Lower lobe of right lung (tissue), 2 donors: ENCODE data around the gene CRTC1. TPM values are rescaled to one million over a fixed set of nuclear protein-coding genes. Genes with fewer than 3 reads are reported as not detected.

Experiments
- ATAC-seq, 2 donors: fragments of 200-7000 bp; cut with Tn5 transposase; one replicate each; pipeline ENCODE4 v1.9.1; 2020 to 2022; ENCODE audit warnings: mild to moderate bottlenecking in 2 of 2, moderate library complexity in 2 of 2
- DNase-seq: peaks from one replicate; pipeline ENCODE4 v3.0.0-alpha.2; 2020
- H3K27ac ChIP-seq: fragments of 200-600 bp; one replicate; pipeline ENCODE4 v1.8.0; 2022
- H3K27me3 ChIP-seq: fragments of 200-600 bp; one replicate; pipeline ENCODE4 v1.8.0; 2022; ENCODE audit warnings: low read depth
- H3K36me3 ChIP-seq: fragments of 200-600 bp; one replicate; pipeline ENCODE4 v1.8.0; 2022; ENCODE audit warnings: mild to moderate bottlenecking
- H3K4me1 ChIP-seq: fragments of 200-600 bp; one replicate; pipeline ENCODE4 v1.8.0; 2022
- H3K4me3 ChIP-seq: fragments of 200-600 bp; one replicate; pipeline ENCODE4 v1.8.0; 2022; ENCODE audit warnings: mild to moderate bottlenecking
- H3K9me3 ChIP-seq: fragments of 200-600 bp; one replicate; pipeline ENCODE4 v1.8.0; 2022
- intact Hi-C: fragments of 100-400 bp; cut with DNase I; formaldehyde crosslinking; loops from one replicate; pipeline ENCODE4 v1.11.0; 2022
- total RNA-seq: library from RNA; stranded (reverse); fragmentation: NEBNext Ultra II Directional; extraction: Animal tissue kit (Norgen Biotek cat#: 25700); gene quantifications from one replicate; pipeline ENCODE4 v1.2.1, GENCODE V29; 2021
- TF ChIP-seq, protein P1 (sequence below): fragments of 200-600 bp; IDR thresholded peaks from one replicate; pipeline ENCODE4 v1.8.0; 2022; ENCODE audit warnings: antibody characterized with exemption, mild to moderate bottlenecking
- donor health status: DM: no; HTN: yes; CAD: no; lungs with severe emphysema.

CRTC1 gene
- total RNA-seq, 1 donor from 2014 or later, result 16.2 TPM

DNA sequence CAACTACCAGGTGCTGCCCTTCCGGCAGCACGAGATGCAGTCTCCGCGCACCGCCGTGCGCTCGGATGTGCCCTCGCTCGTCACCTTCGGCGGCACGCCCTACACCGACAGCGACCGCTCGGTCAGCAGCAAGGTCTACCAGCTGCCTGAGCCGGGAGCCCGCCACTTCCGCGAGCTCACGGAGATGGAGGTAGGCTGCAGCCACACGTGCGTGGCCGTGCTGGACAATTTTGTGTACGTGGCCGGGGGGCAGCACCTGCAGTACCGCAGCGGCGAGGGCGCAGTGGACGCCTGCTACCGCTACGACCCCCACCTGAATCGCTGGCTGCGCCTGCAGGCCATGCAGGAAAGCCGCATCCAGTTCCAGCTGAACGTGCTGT lies 15.2 kb upstream of the CRTC1 start:
- Histone ChIP-seq H3K4me1 (no peaks in the 10 kb centered on the region), H3K27ac (no peak overlapping the region), H3K27me3 (no peaks in the 10 kb centered on the region), H3K9me3 (no peaks in the 10 kb centered on the region), H3K4me3 (no peak overlapping the region), H3K36me3 (peaks cover 51% of the 10 kb centered on the region)
- ATAC-seq, result no peak
- TF ChIP-seq, protein P1, sequence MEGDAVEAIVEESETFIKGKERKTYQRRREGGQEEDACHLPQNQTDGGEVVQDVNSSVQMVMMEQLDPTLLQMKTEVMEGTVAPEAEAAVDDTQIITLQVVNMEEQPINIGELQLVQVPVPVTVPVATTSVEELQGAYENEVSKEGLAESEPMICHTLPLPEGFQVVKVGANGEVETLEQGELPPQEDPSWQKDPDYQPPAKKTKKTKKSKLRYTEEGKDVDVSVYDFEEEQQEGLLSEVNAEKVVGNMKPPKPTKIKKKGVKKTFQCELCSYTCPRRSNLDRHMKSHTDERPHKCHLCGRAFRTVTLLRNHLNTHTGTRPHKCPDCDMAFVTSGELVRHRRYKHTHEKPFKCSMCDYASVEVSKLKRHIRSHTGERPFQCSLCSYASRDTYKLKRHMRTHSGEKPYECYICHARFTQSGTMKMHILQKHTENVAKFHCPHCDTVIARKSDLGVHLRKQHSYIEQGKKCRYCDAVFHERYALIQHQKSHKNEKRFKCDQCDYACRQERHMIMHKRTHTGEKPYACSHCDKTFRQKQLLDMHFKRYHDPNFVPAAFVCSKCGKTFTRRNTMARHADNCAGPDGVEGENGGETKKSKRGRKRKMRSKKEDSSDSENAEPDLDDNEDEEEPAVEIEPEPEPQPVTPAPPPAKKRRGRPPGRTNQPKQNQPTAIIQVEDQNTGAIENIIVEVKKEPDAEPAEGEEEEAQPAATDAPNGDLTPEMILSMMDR, result no peak
- DNase-seq, result no peak
- intact Hi-C loops, result no loop called here

DNA sequence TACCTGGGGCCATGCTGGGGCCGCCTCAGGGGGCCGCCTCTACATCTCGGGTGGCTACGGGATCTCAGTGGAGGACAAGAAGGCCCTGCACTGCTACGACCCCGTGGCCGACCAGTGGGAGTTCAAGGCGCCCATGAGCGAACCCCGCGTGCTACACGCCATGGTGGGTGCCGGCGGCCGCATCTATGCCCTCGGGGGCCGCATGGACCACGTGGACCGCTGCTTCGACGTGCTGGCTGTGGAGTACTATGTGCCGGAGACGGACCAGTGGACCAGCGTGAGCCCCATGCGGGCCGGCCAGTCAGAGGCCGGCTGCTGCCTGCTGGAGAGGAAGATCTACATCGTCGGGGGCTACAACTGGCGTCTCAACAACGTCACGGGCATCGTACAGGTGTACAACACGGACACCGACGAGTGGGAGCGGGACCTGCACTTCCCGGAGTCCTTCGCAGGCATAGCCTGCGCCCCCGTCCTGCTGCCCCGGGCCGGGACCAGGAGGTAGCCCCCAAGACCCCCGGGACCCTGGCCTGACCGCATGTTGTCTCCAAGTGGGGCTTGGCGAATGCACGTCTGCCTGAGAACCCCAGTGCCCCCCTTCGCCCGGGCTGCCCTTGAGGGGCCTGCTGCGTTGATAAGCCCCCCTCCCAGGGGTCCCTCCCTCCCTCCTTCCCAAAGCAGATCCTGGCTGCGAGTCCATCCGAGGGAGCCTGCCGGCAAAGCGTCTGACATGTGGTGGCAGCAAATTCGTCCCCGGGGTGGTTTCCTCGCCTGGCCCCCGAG lies 14.5 kb upstream of the CRTC1 start:
- Histone ChIP-seq H3K4me1 (no peaks in the 10 kb centered on the region), H3K27ac (no peak overlapping the region), H3K4me3 (no peak overlapping the region), H3K36me3 (peaks cover 51% of the 10 kb centered on the region), H3K27me3 (no peaks in the 10 kb centered on the region), H3K9me3 (no peaks in the 10 kb centered on the region)
- DNase-seq (no peak), ATAC-seq (no peak)
- TF ChIP-seq, protein P1, result no peak
- intact Hi-C loops, result no loop called here

DNA sequence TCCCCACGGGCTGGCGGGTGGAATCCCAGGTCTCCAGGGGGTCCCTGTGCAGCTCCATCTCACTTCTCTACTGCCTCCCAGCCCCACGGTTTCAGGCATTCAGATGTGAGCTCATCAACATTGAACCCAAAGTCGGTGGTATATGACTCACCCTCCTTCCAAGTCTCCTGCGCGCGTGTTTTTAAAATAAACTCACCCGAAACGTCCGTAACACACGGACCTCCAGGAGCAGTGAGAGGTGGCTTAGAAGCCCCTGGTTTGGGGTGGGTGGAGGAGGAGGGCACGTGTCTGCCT lies 14.0 kb upstream of the CRTC1 start:
- no peak overlapping the region for H3K4me3 ChIP-seq
- no peaks in the 10 kb centered on the region for H3K4me1 ChIP-seq
- ATAC-seq (no peak), DNase-seq (no peak)
- TF ChIP-seq, protein P1, result no peak
- peaks cover 51% of the 10 kb centered on the region for H3K36me3 ChIP-seq
- H3K27me3 ChIP-seq, result no peaks in the 10 kb centered on the region
- H3K9me3 ChIP-seq, result no peaks in the 10 kb centered on the region
- intact Hi-C loops, result no loop called here
- H3K27ac ChIP-seq, result no peak overlapping the region

DNA sequence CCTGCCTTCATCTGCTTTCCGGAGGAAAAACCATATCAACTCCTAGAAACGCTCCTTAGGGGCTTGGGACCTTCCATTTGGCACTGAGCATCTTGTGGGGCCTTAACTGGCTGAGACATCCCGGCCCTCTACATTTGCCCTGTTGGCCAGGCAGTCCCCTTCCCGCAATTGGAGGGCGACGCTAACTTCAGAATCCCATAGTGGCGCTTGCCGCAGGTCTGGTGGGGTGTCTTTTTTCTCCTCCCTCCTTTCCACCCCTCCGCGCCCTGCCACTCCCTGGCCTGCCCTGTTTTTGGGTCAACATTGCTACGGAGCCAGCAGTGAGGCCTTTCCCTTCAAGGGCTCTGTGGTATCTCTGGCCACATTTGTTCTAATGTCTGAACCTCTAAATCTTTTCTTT lies 13.6 kb upstream of the CRTC1 start:
- Histone ChIP-seq H3K4me1 (no peaks in the 10 kb centered on the region), H3K4me3 (no peak overlapping the region), H3K9me3 (no peaks in the 10 kb centered on the region), H3K36me3 (peaks cover 51% of the 10 kb centered on the region), H3K27ac (no peak overlapping the region), H3K27me3 (no peaks in the 10 kb centered on the region)
- DNase-seq (no peak), ATAC-seq (no peak)
- TF ChIP-seq, protein P1, result no peak
- intact Hi-C loops, result no loop called here

DNA sequence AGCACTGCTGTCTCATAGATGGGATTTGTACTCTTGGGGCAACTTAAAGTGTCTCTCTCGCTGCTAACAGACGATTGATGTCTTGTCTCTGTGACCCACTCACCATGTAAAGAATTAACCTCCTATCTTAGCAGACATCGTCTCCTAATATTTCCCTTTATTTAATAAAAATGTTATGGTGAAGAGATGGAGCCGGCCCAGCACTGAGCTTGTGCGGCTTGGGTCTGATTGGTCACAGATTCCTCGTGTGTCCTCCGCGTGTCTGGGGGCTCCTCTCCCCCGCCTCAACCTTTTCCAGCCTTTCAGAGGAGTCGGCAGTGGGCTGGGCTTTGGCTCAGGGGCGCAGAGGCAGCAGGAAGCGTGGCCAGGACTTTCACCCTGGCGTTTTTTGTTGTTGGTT lies 13.2 kb upstream of the CRTC1 start:
- Histone ChIP-seq H3K9me3 (no peaks in the 10 kb centered on the region), H3K27me3 (no peaks in the 10 kb centered on the region), H3K4me3 (no peak overlapping the region), H3K4me1 (no peaks in the 10 kb centered on the region), H3K36me3 (peaks cover 49% of the 10 kb centered on the region), H3K27ac (no peak overlapping the region)
- ATAC-seq (no peak), DNase-seq (no peak)
- intact Hi-C loops, result no loop called here
- TF ChIP-seq, protein P1, result no peak
